ENCODE data around the gene GH1.
"Not testable (repeated sequence)": the region's sequence is repeated elsewhere in the genome, so short reads cannot be mapped to it uniquely, and the experiment has no call there.

Gene GH1

DNA sequence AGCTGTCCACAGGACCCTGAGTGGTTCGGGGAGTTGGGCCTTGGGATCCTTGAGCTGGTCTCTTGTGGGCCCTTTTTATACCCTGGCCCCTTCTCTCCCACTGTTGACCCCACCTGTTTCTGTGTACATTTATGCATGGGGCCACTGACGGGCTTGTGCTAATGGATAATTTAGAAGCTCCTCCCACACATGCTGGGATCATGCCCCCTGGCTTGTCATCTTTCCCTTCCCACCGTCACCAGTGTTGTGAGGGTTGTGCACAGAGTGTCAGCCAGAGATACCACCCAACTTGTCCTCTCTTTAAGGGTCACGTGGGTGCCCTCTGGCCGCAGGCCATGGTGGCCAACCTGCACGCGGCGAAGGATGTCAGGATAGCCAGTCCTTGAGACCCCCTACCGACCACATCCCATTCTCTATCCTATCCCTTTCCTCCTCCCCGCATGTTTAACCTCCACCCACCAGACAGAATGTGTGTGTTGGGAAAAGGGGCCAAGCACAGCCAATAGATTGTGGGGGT lies at the start of gene GH1:
TSS of gene GH1 (minus strand) at position 51 of the 517 bp plus-strand sequence. CDS start 63 bp downstream, outside the sequence.
- H3K4me3 ChIP-seq (ENCODE audit: low read depth, low read length), result not testable (repeated sequence)

GRCh38 chr17:63967953-63968352 lies 49.3 kb upstream of the GH1 start:
- H3K4me3 ChIP-seq (ENCODE audit: low read depth, low read length), result no peak overlapping the region

- no peak overlapping the region for H3K4me3 ChIP-seq (ENCODE audit: low read depth, low read length)
Observed at GRCh38 chr17:63966646-63967264, 48.1 kb upstream of the GH1 start.

DNA sequence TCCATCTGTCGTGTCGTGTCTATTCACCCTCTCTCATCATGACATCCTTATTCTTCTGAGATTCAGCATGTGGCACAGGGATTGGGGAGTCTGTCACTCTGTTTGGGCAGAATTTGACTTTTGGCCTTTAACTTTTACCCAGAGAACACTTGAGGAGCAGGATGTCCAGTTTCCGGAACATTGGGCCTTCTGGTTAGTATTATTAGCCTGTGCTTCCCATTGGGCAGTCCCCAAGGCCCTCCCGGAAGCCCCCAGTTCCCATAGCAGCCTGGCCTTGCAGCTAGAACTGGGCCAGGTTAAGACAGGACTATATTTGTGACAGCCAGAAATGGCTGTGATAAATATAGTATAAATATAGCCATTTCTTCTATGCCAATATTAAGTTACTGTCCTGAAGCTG lies 44.5 kb upstream of the GH1 start:
- no peak overlapping the region for H3K4me3 ChIP-seq (ENCODE audit: low read depth, low read length)

GRCh38 chr17:63962298-63962744 lies 43.7 kb upstream of the GH1 start:
- H3K4me3 ChIP-seq (ENCODE audit: low read depth, low read length), result no peak overlapping the region

DNA sequence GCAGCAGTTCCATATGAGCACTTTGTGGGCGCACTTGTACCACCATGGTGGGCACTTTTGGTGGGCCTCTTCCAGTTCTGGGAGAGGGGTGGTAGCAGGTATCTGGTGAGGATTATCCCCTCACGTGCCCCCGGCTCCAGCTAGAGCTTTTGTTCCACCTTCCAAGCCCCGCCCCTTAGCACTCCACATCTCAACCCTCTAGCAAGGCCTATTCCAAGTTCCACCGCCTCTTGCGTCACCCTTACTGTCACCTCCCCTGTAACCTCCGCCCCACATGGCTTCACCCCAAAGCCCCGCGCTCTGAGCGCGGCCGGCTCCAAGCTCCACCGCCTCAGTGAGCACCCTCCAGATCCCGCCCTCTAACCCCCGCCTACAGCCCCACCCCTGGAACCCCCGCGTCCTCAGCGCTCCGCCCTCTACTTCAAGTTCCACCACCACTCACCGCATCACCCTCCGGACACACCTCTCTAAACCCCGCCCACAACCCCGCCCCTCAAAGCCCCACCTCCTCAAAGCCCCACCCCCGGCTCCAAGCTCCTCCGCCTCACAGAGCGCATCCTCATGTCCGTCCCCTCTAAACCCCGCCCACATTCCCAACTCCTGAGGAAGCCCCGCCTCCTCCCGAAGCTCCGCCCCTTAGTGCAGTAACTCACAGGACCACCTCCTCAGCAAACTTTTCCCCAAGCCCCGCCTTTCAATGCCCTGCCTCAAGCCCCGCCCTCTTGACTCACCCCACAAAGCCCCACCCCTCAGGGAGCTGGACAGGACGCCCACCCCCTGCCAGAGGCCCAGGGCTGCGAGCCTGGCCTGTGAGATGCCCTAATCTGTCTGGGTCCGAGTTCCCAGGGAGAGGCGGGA lies 42.9 kb upstream of the GH1 start:
- peak overlapping the region; percentile 18 for H3K4me3 ChIP-seq (ENCODE audit: low read depth, low read length)

DNA sequence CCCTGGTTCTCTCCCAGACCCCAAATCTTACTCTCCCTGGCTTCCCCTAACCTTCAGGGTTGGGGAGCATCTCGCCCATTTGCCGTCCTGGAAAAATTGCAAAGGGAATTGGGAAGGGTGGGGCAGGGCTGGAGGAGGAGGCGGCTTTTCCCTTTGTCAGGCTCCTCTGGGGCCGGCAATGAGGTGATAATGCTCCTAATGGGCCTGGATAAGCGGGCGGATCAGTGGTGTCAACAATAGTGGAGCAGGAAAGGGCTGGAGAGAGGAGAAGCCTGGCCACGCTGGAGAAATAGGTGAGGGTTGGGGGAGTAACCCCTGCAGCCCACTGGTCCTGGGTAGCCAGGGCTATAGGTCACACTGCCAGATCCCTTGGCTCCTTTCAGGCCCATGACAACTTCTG lies 41.8 kb upstream of the GH1 start:
- peak overlapping the region; percentile 4 for H3K4me3 ChIP-seq (ENCODE audit: low read depth, low read length)

- no peak overlapping the region for H3K4me3 ChIP-seq (ENCODE audit: low read depth, low read length)
Observed at GRCh38 chr17:63960006-63960405, 41.4 kb upstream of the GH1 start.

DNA sequence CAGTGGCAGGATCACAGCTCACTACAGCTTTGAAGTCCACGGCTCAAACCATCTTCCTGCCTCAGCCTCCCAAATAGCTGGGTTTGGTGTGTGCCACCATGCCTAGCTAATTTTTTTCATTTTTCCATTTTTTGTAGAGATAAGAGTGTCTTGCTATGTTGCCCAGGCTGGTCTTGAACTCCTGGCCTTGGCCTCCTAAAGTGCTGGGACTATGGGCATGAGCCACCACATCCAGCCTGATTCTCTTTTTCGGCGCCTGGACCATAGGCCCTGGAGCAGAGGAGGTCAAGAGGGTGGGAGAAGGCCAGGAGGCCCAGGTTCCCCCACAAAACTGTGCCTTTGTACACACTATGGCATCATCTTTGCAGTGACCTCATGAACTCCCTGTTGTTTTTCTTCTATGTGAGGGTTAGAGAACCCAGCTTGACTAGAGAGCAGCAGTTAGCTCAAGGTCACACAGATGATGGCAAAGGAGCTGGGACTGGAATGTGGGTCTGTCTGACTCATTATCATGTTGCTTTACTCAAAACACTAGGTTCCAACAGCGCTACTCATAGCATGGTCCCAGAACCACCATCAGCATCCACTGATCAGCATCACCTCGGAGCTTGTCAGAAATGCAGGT lies 37.8 kb upstream of the GH1 start:
- no peak overlapping the region for H3K4me3 ChIP-seq (ENCODE audit: low read depth, low read length)

DNA sequence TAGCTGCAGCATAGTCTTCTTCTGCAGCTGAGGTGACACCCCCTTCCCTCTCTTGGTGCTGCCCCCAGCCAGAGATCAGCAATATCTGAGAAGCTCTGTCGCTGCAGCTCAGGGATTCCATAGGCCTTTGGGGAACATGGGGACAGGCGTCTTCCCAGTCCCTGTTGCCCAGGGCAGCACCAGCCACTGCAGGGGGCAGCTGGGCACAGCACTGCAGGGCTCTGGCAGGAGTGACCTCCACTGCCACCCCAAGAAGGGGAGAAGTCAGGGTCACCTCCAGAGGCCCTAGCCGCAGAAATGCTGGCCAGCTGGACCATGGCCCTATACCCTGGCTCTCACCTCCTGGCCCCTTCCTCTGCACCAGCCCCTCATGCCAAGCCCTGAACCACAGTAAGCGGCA lies 37.2 kb upstream of the GH1 start:
- no peak overlapping the region for H3K4me3 ChIP-seq (ENCODE audit: low read depth, low read length)

DNA sequence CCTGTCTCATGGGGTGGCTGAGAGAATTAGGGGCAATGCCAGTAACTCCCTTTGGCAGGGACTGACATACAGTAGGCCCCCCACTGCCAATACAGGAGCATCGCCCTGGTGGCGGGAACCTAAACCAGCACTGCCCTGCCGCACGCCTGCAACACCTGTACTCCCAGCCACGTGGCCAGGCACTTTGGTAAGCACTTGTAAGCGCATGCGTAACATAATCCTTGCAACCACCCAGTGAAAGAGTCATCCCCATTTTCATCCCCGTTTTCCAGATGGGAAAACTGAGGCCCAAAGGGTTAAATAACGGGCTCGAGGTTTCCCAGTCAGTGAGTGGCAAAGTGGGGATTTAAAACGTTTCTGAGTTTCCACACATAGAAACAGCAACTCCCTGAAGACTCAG lies 36.6 kb upstream of the GH1 start:
- H3K4me3 ChIP-seq (ENCODE audit: low read depth, low read length), result no peak overlapping the region

DNA sequence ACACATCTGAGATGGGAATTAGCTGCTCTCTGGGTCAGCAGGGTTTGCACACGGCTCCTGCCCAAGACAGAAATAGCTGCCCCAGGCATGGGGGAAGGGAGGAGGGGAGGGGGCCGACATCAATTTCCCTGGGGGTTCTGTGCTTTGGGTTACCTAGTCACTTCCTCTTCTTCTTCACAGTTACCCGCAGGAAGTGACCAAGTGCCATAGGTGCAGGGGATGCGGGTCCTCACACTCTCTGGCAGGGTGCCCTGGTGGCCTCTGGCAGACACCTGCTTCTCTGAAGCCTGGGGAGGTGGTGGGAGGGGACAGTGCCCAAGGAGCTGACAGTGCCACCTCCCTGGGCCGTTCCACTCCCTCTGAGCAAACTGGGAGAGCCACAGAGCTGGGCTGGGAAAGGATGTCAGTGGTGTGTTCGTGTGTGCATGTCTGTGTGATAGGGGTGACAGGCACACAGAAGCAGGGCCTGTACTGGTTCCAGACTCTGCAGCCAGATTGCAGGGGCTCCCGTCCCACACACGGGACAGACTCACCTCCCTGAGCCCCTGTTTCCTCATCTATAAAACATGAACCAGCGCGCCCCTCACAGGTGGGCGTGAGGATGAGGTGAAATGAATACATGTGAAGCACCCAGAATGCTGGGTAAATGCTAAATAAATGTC lies 35.9 kb upstream of the GH1 start:
- no peak overlapping the region for H3K4me3 ChIP-seq (ENCODE audit: low read depth, low read length)

DNA sequence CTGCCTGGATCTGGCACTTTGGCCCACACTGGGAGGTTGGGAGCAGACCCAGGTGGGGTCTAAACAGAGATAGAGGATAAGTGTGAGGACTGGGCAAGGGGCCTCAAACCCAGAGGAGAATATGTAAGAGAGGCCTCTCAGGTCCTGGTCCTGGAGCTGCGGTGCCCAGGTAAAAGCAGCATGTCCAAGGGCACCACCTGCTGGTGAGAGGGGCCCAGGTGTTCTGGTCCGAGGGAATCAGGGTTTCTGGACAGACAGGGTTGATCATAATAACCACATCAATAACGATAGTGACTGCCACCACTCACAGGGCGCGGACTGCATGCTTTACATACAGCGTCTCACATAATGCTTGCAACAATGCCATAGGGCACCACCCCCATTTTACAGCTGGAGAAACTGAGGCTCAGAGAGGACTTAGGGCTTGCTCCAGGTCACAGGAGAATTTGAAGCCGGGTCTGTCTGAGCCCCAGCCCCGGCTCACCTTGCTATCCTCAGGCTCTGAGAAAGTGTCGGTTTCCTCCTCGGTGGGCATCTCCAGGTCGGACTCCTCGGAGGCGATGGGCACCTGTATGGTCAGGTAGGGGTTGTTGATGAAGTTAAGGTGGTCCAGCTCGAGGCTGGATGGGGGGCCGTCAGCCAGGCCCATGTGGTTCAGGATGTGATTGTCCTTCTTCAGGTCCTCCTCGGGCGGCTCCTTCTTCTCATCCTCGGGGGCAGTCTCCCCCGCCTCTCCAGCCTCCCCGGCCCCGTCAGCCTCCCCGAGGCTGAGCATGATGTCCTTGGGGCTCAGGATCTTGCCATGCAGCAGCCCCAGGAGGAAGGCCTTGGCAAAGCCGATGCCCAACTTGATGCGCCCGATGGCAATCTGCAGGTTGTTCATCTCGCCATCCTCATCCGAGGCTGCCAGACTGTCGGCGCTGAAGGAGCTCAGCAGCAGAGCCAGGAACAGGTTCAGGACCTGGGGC lies 32.6 kb upstream of the GH1 start:
- H3K4me3 ChIP-seq (ENCODE audit: low read depth, low read length), result no peak overlapping the region

DNA sequence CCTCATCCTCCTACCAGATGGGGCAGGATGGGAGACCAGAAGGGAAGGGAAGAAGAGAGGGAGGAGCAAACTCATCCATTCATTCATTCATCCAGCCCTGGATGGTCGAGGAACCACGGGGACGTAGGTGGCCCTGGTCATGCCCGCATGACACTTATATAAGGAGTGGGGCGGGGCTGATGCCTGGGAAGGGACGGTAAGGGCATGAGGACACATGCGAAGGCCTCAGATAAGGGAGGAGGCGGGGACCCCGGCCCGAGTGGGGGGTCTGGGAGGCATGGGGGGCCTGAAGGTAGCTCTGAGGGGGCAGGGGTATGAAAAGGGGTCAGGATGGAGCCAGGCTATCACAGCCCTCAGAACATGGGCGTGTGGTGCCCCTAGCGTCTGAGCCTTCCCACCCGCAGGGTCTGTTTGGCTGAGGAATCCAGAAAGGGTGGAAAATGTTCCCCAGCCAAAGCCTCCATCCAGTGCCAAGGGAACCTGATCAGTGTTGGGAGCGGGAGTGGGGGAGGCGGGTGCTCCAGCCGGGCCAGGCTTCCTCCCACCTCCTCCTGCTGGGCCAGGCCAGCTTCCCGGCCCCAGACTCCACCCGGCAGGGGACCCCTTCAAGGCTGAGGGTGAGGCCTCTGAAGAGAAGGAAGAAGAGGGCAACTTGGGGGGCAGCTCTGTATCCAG lies 31.1 kb upstream of the GH1 start:
- H3K4me3 ChIP-seq (ENCODE audit: low read depth, low read length), result no peak overlapping the region

- H3K4me3 ChIP-seq (ENCODE audit: low read depth, low read length), result no peak overlapping the region
Observed at GRCh38 chr17:63948521-63948920, 29.9 kb upstream of the GH1 start.

DNA sequence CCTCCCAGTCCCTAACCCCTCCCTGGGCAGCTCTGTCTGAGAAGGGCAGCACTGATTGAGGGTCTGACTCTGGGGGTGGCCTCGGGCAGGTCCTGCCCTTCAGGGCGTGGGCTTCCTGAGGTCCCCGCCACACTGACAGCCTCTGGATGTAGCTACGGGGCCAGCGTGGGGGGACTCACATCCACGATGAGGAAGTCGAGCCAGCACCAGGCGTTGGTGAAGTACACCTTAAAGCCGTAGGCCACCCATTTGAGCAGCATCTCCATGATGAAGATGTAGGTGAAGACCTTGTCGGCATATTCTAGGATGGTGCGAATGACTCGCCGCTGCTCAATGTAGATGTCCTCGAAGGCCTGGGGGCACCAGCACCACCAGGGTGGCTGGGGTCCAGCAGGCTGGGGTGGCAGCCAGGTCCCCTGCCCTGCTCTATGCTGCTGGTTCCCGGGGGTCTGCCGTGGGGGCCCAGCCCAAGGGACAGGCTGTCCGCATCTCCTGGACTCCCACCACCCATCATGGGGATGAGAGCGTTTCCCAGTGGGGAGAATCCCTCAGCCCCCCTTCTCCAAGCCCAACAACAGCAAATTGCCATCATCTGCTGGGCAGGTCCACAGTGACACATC lies 29.2 kb upstream of the GH1 start:
- no peak overlapping the region for H3K4me3 ChIP-seq (ENCODE audit: low read depth, low read length)

GRCh38 chr17:63946440-63947363 lies 28.1 kb upstream of the GH1 start:
- H3K4me3 ChIP-seq (ENCODE audit: low read depth, low read length), result no peak overlapping the region
